Urinary bladder (tissue), 4 donors: ENCODE data around the gene SYK. TPM values are rescaled to one million over a fixed set of nuclear protein-coding genes. Genes with fewer than 3 reads are reported as not detected.
A peak's percentile ranks its signal among the peaks of the same experiment; 100 is the strongest.
"Not testable (repeated sequence)": the region's sequence is repeated elsewhere in the genome, so short reads cannot be mapped to it uniquely, and the experiment has no call there.

Experiments
- DNase-seq: peaks from one replicate; pipeline ENCODE4 v3.0.0-alpha.2; 2015; ENCODE audit errors: extremely low spot score
- H3K27ac ChIP-seq: one replicate; pipeline ENCODE4 v1.5.1; 2013; ENCODE audit warnings: low read depth, mild to moderate bottlenecking, moderate library complexity
- H3K36me3 ChIP-seq: one replicate; pipeline ENCODE4 v1.6.1; 2013; ENCODE audit warnings: mild to moderate bottlenecking, moderate library complexity; ENCODE audit not compliant: insufficient read depth
- H3K4me1 ChIP-seq: one replicate; pipeline ENCODE4 v1.6.1; 2013; ENCODE audit warnings: mild to moderate bottlenecking, moderate library complexity; ENCODE audit not compliant: insufficient read depth
- H3K4me3 ChIP-seq: one replicate; pipeline ENCODE4 v1.5.1; 2013; ENCODE audit warnings: low read depth, low read length
- WGBS: extraction: QIAGEN DNeasy Blood & Tissue Kit; methylation state at CpG from one replicate; pipeline ENCODE4 v1.1.7; 2013; 5-methylcytosine and 5-hydroxymethylcytosine counted together
- polyA plus RNA-seq: library from polyadenylated mRNA; stranded (reverse); fragments of 200-250 nt; gene quantifications from one replicate; pipeline ENCODE4 v1.2.3, GENCODE V29; 2013
- total RNA-seq: library from RNA; depleted of rRNA; stranded (reverse); fragments of >200 nt; gene quantifications from one replicate; pipeline ENCODE4 v1.2.3, GENCODE V29; 2014
- donor health status: healthy with polysubstance abuse.
- donor health status: healthy.

SYK gene
- total RNA-seq, result 12.1 TPM
- 5.7 TPM for polyA plus RNA-seq

DNA sequence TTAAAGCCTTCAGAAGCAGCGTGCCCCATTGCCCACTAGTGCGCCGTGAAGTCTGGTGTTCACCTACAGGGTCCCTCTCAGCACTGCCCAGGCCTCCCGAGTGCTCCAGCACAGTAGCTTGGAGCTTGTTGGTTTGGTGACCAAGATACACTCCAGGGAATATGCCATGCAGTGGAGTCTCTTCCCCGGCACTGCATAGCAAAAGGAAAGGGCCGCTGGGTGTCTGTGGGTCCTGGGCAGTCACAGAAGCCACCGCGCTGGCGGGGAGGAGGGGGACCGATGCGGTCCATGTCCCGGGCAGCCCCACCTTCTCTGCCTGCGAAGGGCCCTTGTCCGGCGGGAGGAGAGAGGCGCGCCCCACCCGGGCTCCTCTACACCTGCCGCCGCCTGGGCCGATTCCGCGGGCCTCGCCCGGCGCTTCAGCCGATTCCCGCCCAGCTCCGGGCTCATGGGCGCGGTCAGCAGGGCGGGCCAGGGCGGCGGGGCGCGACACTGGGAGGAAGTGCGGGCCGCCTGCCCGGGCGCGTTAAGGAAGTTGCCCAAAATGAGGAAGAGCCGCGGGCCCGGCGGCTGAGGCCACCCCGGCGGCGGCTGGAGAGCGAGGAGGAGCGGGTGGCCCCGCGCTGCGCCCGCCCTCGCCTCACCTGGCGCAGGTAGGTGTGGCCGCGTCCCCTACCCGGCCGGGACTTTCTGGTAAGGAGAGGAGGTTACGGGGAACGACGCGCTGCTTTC is at the start of gene SYK:
SYK (plus strand) TSS at position 579 of the 732 bp plus-strand sequence. CDS start 42,080 bp downstream, outside the sequence.
- Histone ChIP-seq H3K4me1 (no peaks in the 10 kb centered on the region), H3K27ac (peak within 1 kb of the TSS; percentile 63), H3K36me3 (no peaks in the 10 kb centered on the region), H3K4me3 (peak within 1 kb of the TSS; percentile 32)
- no peak for DNase-seq
- WGBS, result 5% methylated on average over 64 of the region's 64 CpGs

DNA sequence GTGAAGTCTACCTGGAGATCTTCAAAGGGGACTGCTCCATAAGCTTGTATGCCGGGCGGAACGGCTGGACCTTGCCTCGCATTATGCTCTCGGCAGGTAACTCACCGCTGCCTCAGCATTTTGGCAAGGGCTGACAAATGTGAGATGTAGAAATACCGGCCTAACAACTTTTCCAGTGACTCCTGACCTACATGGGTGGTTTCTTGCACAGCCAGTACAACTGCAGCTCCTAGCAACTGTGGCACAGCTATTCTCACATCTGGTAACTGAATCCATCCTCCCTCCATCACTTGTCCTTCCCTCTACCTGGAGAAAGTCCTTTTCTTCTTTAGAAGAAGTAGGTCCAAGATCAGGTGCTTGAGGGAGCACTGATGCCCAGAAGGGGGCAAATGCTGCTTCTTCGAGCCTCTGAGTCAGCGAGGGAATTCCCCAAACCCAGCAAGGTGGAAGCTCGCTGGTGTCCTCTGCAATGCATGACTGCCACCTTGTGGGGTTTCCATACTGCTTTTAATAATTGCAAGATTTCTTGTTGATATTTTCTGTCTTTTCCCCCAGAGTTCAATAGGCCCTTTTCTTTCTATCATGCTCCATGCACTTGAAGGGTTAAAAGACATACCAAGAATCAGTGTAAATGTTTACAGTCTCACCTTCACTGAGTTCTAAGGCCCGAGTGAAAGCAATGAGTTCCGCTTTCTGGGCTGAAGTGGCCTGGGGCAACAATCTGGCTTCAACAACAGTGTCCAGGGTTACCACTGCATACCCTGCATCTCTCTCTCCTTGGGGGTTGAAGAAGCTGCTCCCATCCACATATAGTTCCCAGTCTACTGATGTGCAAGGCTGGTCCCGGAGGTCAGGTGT is 45.9 kb upstream of the SYK start:
- not testable (repeated sequence) for H3K36me3 ChIP-seq, H3K27ac ChIP-seq, DNase-seq, H3K4me1 ChIP-seq, H3K4me3 ChIP-seq
- WGBS, result 67% methylated on average over 13 of the region's 13 CpGs

DNA sequence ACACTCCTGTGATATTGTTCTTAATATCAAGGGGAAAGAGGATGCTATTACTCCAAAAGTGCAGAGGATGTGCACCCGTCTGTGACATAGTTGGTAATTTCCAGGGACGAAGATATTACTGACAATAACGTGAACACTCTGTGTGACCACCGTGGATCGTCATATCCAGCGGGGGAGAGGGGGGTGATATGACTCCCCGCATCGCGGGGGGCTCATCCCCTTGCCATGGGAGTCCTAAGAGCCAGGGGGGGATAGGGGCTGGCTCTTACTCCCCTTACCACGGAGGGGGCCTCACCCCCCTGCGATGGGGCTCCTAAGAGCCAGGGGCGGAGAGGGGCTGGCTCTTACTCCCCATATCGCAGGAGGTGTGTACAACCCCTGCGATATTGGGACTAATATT is 41.0 kb upstream of the SYK start:
- not testable (repeated sequence) for DNase-seq, H3K36me3 ChIP-seq, H3K4me3 ChIP-seq, H3K4me1 ChIP-seq, H3K27ac ChIP-seq
- 83% methylated on average over 14 of the region's 14 CpGs for WGBS

DNA sequence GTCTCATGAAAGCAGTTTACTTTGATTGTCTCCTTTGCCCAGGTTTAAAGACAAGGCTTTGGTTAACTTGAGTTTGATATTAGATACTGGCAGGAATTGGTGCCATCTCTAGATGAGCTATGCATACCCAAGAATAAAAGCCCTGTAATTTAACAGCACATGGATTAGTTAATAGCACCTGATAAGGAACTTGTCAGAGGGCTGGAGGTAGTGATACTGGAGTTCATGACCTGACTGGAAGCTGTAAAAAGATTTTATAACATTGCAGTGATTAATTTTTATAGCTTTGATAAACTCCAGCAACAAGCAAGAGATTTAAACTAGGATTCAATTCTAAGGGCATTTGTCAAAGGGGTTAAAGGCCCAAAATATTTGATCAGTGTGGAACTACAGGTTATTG is 34.9 kb upstream of the SYK start:
- Histone ChIP-seq H3K36me3 (no peaks in the 10 kb centered on the region), H3K27ac (no peak overlapping the region), H3K4me1 (no peaks in the 10 kb centered on the region), H3K4me3 (no peak overlapping the region)
- no peak for DNase-seq

DNA sequence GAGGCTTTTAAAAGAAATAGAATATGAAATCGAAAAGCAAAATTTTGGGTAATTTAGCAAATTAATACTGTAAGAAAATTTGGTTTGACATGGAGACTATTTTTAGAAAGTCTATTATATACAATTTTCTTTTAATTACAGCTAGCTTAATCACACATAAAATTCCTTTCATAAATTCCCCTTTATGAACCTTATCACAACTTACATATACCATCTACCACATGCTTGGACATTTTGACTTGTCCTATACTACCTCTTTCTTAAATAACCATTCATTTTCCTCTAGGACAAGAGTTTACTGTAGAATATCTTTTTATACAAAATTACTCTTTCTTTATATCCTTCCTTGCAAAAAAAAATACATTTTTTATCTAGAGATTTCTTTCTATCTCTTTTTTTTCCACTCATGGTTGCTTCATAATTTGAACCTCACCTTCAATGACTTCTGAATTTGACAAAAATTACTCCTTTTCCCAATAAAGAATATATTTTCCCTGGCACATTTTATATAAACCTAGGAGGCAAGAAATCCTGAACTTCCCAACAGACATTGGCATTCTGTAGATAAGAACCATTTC is 34.0 kb upstream of the SYK start:
- Histone ChIP-seq H3K36me3 (no peaks in the 10 kb centered on the region), H3K4me3 (no peak overlapping the region), H3K27ac (no peak overlapping the region), H3K4me1 (no peaks in the 10 kb centered on the region)
- 91% methylated on average over 1 of the region's 1 CpG for WGBS
- no peak for DNase-seq

DNA sequence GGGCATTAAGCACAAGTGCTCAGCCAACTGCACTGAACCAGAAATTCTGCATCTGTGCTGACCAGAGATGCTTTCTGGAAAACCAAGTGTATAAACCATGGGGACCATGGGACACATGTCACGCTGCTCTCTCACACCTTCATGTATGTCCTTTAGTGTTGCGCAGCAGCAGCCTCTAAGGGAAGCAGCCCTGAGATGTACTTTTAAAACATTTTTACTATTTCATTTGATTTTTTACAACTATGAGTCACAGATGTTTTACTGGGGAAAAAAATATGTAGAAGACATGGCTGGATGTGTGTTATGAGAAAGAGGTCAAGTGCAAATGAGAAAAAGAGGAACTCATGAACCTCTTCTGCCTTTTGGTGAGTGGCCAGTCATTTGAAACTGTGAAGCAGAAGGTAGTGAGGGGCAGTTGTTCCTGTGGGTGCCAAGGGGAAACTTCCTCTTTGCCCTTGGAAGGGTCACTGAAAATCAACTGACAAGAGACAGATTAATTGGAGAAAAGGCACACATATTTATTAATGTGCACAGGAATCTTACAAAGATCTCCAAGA is 31.4 kb upstream of the SYK start:
- no peak overlapping the region for H3K27ac ChIP-seq
- no peaks in the 10 kb centered on the region for H3K4me1 ChIP-seq
- no peak overlapping the region for H3K4me3 ChIP-seq
- H3K36me3 ChIP-seq, result no peaks in the 10 kb centered on the region
- no peak for DNase-seq
- 93% methylated on average over 2 of the region's 2 CpGs for WGBS

DNA sequence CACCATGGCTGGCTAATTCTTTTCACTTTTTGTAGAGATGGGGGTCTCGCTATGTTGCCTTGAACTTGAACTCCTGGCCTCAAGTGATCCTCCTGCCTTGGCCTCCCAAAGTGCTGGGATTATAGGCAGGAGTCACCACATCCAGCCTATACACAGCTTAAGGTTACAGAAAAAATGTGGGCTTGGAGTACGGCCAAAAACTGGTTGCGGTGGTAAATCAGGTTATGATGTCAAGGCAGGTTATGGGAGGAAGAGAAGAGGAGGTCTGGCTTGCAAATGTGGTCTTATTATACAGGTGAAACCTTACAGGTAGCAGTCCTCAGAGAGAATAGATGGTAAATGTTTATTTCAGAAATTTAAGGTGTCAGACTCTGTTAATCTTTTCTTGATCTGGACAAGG is 30.7 kb upstream of the SYK start:
- H3K4me3 ChIP-seq, result no peak overlapping the region
- DNase-seq, result no peak
- H3K36me3 ChIP-seq, result no peaks in the 10 kb centered on the region
- no peak overlapping the region for H3K27ac ChIP-seq
- H3K4me1 ChIP-seq, result no peaks in the 10 kb centered on the region
- WGBS, result 71% methylated on average over 3 of the region's 3 CpGs

DNA sequence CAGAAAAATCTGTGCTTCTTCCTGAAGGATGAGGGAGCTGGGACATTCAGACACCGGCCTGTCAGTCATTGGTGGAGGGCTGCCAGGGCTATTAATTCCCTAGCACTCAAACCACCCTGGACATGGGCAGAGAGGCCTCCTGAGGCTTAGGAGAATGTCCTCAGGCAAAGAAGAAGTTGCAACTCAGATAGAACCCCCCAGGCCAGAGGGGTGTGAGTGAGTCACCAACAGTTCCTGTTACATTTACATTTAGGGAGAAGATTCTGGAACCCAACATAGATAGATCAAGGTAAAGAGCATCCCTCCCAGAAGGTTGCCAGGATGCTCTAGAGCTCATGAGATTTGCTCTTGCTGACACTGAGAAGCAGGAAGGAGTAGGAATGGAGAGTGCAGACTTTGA is 29.2 kb upstream of the SYK start:
- Histone ChIP-seq H3K4me3 (no peak overlapping the region), H3K36me3 (no peaks in the 10 kb centered on the region), H3K27ac (no peak overlapping the region), H3K4me1 (no peaks in the 10 kb centered on the region)
- WGBS, result 83% methylated on average over 1 of the region's 1 CpG
- DNase-seq, result no peak

DNA sequence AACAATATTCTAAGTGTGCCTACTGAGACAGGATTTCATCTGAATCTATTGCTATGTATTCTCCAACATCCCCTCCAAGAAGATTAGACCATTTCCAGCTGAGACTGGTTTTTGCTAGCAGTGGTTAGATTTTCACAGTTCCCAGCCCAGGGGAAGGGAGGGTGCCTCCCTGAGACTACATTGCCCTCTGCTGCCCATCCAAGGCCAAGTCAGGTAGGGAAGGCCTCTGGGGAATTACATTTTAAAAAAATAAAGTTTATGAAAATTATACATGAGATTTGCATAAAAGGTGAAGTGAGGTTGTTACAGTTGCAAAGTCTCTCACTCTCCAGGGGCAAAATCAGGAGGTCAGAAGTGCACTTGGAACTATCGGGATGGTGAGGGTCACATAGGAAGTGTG is 28.0 kb upstream of the SYK start:
- H3K4me3 ChIP-seq, result no peak overlapping the region
- no peaks in the 10 kb centered on the region for H3K4me1 ChIP-seq
- H3K36me3 ChIP-seq, result no peaks in the 10 kb centered on the region
- H3K27ac ChIP-seq, result no peak overlapping the region
- 89% methylated on average over 1 of the region's 1 CpG for WGBS
- DNase-seq, result no peak

DNA sequence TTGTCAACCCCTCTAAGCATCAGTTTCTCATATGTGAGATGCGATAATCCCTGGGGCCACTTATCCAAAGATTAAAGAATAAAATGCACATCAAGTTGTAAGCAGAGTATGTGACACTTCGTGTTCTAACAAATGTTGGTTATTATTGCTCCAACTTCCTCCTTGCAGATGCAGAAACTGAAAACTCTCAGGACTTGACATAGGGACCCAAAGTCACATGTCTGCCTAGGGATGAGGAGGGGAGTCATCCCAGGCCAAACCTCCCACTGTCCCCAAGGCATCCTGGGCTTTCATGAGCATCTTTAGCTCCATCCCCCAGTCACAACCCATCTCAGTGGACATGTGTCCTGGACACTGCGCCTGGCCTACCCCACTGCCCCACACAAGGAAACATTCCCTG is 27.5 kb upstream of the SYK start:
- no peak overlapping the region for H3K4me3 ChIP-seq
- no peak overlapping the region for H3K27ac ChIP-seq
- no peaks in the 10 kb centered on the region for H3K36me3 ChIP-seq
- DNase-seq, result no peak
- 90% methylated on average over 3 of the region's 3 CpGs for WGBS
- no peaks in the 10 kb centered on the region for H3K4me1 ChIP-seq

DNA sequence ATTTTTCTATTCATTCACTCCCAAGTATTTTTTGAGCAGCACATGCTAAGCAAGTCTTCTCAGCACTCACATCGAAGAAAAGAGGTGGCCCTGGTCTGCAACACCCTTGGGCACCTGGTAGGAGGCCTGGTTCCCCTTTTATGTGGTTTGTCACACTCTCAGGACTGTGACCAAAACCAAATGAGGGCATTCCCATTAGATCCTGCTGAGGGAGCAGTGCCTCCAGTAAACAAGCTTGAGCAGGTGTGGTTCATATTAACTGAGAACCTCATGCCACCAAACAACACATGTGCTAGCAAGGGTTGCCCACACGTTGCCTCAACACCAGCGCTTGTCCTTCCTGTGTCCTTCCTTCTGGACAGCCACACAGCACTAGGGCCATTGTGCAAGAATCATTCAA is 26.9 kb upstream of the SYK start:
- DNase-seq, result no peak
- Histone ChIP-seq H3K27ac (no peak overlapping the region), H3K4me1 (no peaks in the 10 kb centered on the region), H3K36me3 (no peaks in the 10 kb centered on the region), H3K4me3 (no peak overlapping the region)
- 81% methylated on average over 3 of the region's 3 CpGs for WGBS

DNA sequence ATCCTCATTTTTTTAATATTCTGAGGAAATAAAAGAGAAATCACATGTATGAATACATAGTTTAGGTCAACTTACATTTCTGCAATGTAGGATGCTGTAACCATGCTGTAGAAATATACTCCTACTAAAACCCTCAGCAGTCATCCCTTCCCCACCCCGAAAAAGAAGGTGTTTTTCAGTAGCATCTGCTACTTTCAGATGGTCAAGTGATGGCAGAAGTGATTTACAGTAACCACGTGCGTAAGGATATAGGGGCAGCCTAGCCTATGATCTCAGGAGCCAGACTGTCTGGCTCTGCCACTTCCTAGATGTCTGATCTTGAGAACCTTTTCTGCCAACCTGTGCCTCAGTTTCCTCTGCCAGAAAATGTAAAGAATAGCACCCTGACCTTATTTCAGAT is 26.0 kb upstream of the SYK start:
- Histone ChIP-seq H3K36me3 (no peaks in the 10 kb centered on the region), H3K27ac (no peak overlapping the region), H3K4me1 (no peaks in the 10 kb centered on the region), H3K4me3 (no peak overlapping the region)
- WGBS, result 53% methylated on average over 3 of the region's 3 CpGs
- DNase-seq, result no peak

DNA sequence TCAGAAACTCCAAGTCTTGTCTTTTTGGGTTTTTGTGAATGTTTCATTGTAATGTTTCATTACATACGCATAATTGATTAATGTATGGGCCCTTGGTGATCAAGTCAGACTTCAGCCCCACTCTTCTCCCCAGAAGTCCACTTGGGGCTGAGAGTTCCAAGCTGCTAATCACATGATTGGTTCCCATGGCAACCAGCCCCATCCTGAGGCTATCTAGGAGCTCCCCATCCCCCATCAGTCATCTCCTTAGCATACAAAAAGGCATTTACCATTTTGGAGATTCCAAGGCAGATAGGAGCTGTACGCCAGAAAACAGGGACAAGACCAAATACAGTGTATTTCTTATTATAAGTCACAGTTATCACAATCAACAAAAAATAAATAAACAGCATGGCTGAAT is 22.9 kb upstream of the SYK start:
- no peaks in the 10 kb centered on the region for H3K4me1 ChIP-seq
- no peak overlapping the region for H3K4me3 ChIP-seq
- no peak for DNase-seq
- 91% methylated on average over 2 of the region's 2 CpGs for WGBS
- no peak overlapping the region for H3K27ac ChIP-seq
- no peaks in the 10 kb centered on the region for H3K36me3 ChIP-seq

DNA sequence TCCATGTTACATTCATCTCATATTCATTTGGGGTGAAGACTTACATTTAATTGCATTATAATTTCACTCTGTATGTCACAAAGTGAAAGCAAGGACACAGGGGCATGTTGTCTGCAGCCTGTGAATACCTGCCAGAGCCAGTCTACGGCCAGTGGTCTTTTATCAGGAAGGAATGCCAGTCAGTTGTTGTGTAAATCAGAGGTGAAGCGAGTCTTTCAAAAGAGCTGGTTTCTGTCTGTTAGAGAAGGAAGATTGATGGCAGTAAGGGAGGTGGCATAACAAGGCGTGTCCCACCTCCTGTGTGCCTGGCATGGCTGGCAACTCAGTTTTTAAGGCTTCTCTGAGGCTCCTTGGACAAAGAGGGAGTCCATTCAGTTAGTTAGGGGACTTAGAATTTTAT is 18.1 kb upstream of the SYK start:
- H3K36me3 ChIP-seq, result no peaks in the 10 kb centered on the region
- H3K27ac ChIP-seq, result no peak overlapping the region
- no peaks in the 10 kb centered on the region for H3K4me1 ChIP-seq
- no peak overlapping the region for H3K4me3 ChIP-seq
- DNase-seq, result no peak
- WGBS, result 56% methylated on average over 3 of the region's 3 CpGs
